K562 (cell line): ENCODE results near the gene CYP4F12. TPM values are rescaled to one million over a fixed set of nuclear protein-coding genes. Genes with fewer than 3 reads are reported as not detected.
A peak's percentile ranks its signal among the peaks of the same experiment; 100 is the strongest.

Source experiments
- ATAC-seq: fragments of 200-7000 bp; cut with Tn5 transposase; 3 replicates; pipeline ENCODE4 v1.9.1; 2020; ENCODE audit warnings: moderate library complexity
- BruUV-seq: library from RNA; stranded (reverse); fragments of 400-500 nt; replicated peaks from 2 replicates; lab custom pipeline; 2021; lab: Mats Ljungman, UMichigan
- CTCF ChIA-PET: fragments of 300-600 bp; formaldehyde crosslinking; extraction: SDS; loops from one replicate; lab custom pipeline; 2021; ENCODE audit warnings: low intra/inter-chr PET ratio; lab: Yijun Ruan, JAX
- POLR2A ChIA-PET: fragments of 300-600, 350-650 bp; sonication (Branson Sonifier 250); formaldehyde crosslinking; extraction: SDS; loops from one replicate; lab custom pipeline; 2021; ENCODE audit warnings: antibody characterized with exemption, inconsistent platforms; lab: Yijun Ruan, JAX
- DNase-seq, 4 experiments: peaks; one replicate each; pipeline versions ENCODE4 v3.0.0 to v3.0.0-alpha.2; 2011 to 2018; ENCODE audit warnings: low spot score in 3 of 4, mixed read lengths in 3 of 4; ENCODE audit errors: extremely low read depth in 1 of 4
- FAIRE-seq: peaks from 2 replicates; lab custom pipeline; 2011; peaks lifted over from hg19 to GRCh38; lab: Jason Lieb, UNC
- H2AFZ ChIP-seq: 2 replicates; pipeline ENCODE4 v1.6.0; 2011; ENCODE audit warnings: low read depth, low read length, control low read depth, inconsistent platforms
- H3K27ac ChIP-seq: fragments of 200-600 bp; 3 replicates; pipeline ENCODE4 v1.8.0; 2011; ENCODE audit warnings: low read depth, mild to moderate bottlenecking, control low read depth, inconsistent platforms, low read length, moderate library complexity, mixed read lengths; ENCODE audit errors: extremely low read depth
- H3K27me3 ChIP-seq, 2 experiments: fragments of 300-600 bp in 1 of 2; 2 replicates in 1 of 2; 3 replicates in 1 of 2; pipeline versions ENCODE4 v1.6.0 to v1.8.0; 2011; ENCODE audit warnings: inconsistent platforms in 2 of 2, low read length in 2 of 2, mild to moderate bottlenecking in 1 of 2, mixed read lengths in 1 of 2, moderate library complexity in 1 of 2; ENCODE audit not compliant: control insufficient read depth in 2 of 2, insufficient read depth in 2 of 2
- H3K36me3 ChIP-seq: fragments of 300-600 bp; 3 replicates; pipeline ENCODE4 v1.8.0; 2011; ENCODE audit warnings: mild to moderate bottlenecking, low read length, inconsistent platforms; ENCODE audit not compliant: control insufficient read depth, insufficient read depth
- H3K4me1 ChIP-seq, 2 experiments: fragments of 200-600 bp in 1 of 2; replicated peaks in 1 of 2; 2 replicates in 1 of 2; 3 replicates in 1 of 2; pipeline versions ENCODE4 v1.5.1 to v1.8.0; 2011; ENCODE audit warnings: inconsistent platforms in 2 of 2, low read length in 2 of 2, mild to moderate bottlenecking in 1 of 2, mixed read lengths in 1 of 2, moderate library complexity in 1 of 2; ENCODE audit not compliant: control insufficient read depth in 2 of 2, insufficient read depth in 2 of 2
- H3K4me2 ChIP-seq: 2 replicates; pipeline ENCODE4 v1.6.1; 2011; ENCODE audit warnings: low read length, control low read depth, inconsistent platforms, mixed read lengths; ENCODE audit not compliant: insufficient read depth
- H3K4me3 ChIP-seq: fragments of 200-600 bp; sonication (generic), shearing (Covaris generic); 2 replicates; pipeline ENCODE4 v1.5.1; 2016; ENCODE audit warnings: control low read depth, inconsistent platforms
- H3K79me2 ChIP-seq: fragments of 200-600 bp; 3 replicates; pipeline ENCODE4 v1.8.0; 2011; ENCODE audit warnings: low read length, inconsistent platforms; ENCODE audit not compliant: control insufficient read depth, insufficient read depth
- H3K9ac ChIP-seq, 2 experiments: 2 replicates each; pipeline versions ENCODE4 v1.6.0 to v1.6.1; 2011; ENCODE audit warnings: low read depth in 2 of 2, low read length in 2 of 2, control low read depth in 1 of 2, inconsistent platforms in 1 of 2, mild to moderate bottlenecking in 1 of 2, mixed read lengths in 1 of 2; ENCODE audit not compliant: insufficient read depth in 1 of 2
- H3K9me1 ChIP-seq: one replicate; pipeline ENCODE4 v1.6.0; 2011; ENCODE audit warnings: inconsistent platforms, mild to moderate bottlenecking, low read length, moderate library complexity; ENCODE audit not compliant: control insufficient read depth, insufficient read depth
- H3K9me3 ChIP-seq: replicated peaks from 2 replicates; pipeline ENCODE4 v1.5.1; 2011; ENCODE audit warnings: low read depth, low read length, inconsistent platforms; ENCODE audit not compliant: control insufficient read depth, insufficient read depth
- H4K20me1 ChIP-seq: replicated peaks from 2 replicates; pipeline ENCODE4 v1.6.1; 2011; ENCODE audit warnings: low read length, inconsistent platforms, mixed read lengths; ENCODE audit not compliant: control insufficient read depth, insufficient read depth
- EHMT2 ChIP-seq: fragments of 450-650 bp; IDR thresholded peaks from 2 replicates; pipeline ENCODE4 v1.6.1; 2018; ENCODE audit warnings: antibody characterized with exemption
- MIER1 ChIP-seq: fragments of 450-650 bp; IDR thresholded peaks from 2 replicates; pipeline ENCODE4 v1.6.1; 2016; ENCODE audit warnings: antibody characterized with exemption, mild to moderate bottlenecking, low read depth
- NFIC ChIP-seq: fragments of 450-650 bp; IDR thresholded peaks from 2 replicates; pipeline ENCODE4 v1.6.1; 2017; ENCODE audit warnings: mild to moderate bottlenecking, inconsistent platforms
- ZBTB7A ChIP-seq: IDR thresholded peaks from 2 replicates; pipeline ENCODE4 v1.6.1; 2011; ENCODE audit warnings: low read depth, mild to moderate bottlenecking, low read length, moderate library complexity, borderline replicate concordance; ENCODE audit not compliant: control insufficient read depth
- ZNF347 ChIP-seq: fragments of 450-650 bp; formaldehyde crosslinking; IDR thresholded peaks from 2 replicates; pipeline ENCODE4 v1.4.0; 2020; ENCODE audit warnings: low read depth, mild to moderate bottlenecking, moderate library complexity
- ZNF76 ChIP-seq: fragments of 250-450 bp; sonication (Bioruptor Pico); IDR thresholded peaks from 2 replicates; pipeline ENCODE4 v1.4.0; 2020; ENCODE audit warnings: mild to moderate bottlenecking, moderate library complexity, borderline replicate concordance
- WGBS: fragments of 100-300 bp; shearing (Covaris generic); methylation state at CpG from one replicate; pipeline ENCODE4 v1.1.6; 2016; ENCODE audit warnings: low coverage, mixed read lengths; ENCODE audit not compliant: insufficient coverage; ENCODE audit errors: missing lambda C conversion rate; 5-methylcytosine and 5-hydroxymethylcytosine counted together
- in situ Hi-C: fragments of 300-500 bp; cut with MboI; formaldehyde crosslinking; loops from 4 replicates; pipeline ENCODE4 v1.15.0; 2018; ENCODE audit warnings: inconsistent platforms, mixed read lengths
- intact Hi-C: fragments of 100-400 bp; cut with micrococcal nuclease; formaldehyde crosslinking; loops from 2 replicates; pipeline ENCODE4 v1.14.2; 2022
- polyA plus RNA-seq, 8 experiments: library from polyadenylated mRNA; depleted of rRNA in 4 of 8; stranded (reverse) in 5 of 8; unstranded in 3 of 8; fragments of >200 nt; fragmentation: Nextera tagmentation in 2 of 8; fragmentation: Illumina TruSeq in 1 of 8; extraction: Ambion mirVana in 2 of 8; extraction: Trizol in 1 of 8; gene quantifications; 2 replicates each; pipeline versions ENCODE4 v1.2.1 to v1.2.3, GENCODE V29; 2011 to 2014; ENCODE audit warnings: inconsistent platforms in 1 of 8, missing spikeins in 1 of 8
- total RNA-seq, 7 experiments: library from RNA; depleted of rRNA in 6 of 7; stranded (reverse); fragments of >200 nt in 6 of 7; fragmentation: Illumina TruSeq in 2 of 7; extraction: Trizol in 2 of 7; gene quantifications; 2 replicates each; pipeline versions ENCODE4 v1.2.1 to v1.2.3, GENCODE V29; 2011 to 2021; ENCODE audit warnings: low replicate concordance in 1 of 7
- TF ChIP-seq, protein P1 (sequence below), 2 experiments: fragments of 450-650 bp; formaldehyde crosslinking in 1 of 2; IDR thresholded peaks; 2 replicates each; pipeline versions ENCODE4 v1.4.0 to v1.6.1; 2014 to 2020; ENCODE audit warnings: mild to moderate bottlenecking in 2 of 2, borderline replicate concordance in 1 of 2, low read depth in 1 of 2

Gene CYP4F12
- total and polyA plus RNA-seq, 9 of the 15 experiments (the other 6 are each of a cell fraction or from before 2014, with no cell fraction given) = not detected

DNA sequence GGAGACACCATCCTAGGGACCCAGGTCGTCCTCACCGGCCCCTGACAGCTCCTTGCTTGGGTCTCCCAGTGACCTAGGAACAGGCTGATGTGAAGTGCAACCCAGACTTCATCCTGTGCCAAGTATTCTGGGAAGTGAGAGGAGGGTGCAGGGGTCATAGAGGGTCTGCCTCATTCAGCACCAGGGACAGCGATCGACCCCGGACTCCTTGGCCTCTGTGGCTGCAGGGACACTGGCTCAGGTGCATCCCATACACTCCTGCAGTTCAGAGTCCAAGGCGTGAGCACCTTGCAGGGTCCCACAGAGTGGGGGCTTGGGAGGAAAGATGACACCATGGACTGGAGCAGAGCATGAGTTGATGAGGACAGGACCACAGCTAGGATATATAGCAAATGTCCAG, 44.9 kb downstream of the CYP4F12 start:
- TF ChIP-seq, protein P1, sequence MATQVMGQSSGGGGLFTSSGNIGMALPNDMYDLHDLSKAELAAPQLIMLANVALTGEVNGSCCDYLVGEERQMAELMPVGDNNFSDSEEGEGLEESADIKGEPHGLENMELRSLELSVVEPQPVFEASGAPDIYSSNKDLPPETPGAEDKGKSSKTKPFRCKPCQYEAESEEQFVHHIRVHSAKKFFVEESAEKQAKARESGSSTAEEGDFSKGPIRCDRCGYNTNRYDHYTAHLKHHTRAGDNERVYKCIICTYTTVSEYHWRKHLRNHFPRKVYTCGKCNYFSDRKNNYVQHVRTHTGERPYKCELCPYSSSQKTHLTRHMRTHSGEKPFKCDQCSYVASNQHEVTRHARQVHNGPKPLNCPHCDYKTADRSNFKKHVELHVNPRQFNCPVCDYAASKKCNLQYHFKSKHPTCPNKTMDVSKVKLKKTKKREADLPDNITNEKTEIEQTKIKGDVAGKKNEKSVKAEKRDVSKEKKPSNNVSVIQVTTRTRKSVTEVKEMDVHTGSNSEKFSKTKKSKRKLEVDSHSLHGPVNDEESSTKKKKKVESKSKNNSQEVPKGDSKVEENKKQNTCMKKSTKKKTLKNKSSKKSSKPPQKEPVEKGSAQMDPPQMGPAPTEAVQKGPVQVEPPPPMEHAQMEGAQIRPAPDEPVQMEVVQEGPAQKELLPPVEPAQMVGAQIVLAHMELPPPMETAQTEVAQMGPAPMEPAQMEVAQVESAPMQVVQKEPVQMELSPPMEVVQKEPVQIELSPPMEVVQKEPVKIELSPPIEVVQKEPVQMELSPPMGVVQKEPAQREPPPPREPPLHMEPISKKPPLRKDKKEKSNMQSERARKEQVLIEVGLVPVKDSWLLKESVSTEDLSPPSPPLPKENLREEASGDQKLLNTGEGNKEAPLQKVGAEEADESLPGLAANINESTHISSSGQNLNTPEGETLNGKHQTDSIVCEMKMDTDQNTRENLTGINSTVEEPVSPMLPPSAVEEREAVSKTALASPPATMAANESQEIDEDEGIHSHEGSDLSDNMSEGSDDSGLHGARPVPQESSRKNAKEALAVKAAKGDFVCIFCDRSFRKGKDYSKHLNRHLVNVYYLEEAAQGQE (IDR thresholded peaks at IDR 0.05; ENCODE audit: borderline replicate concordance) = peak; percentile 94
- TF ChIP-seq, protein P1 (CRISPR knock-in tag; IDR thresholded peaks at IDR 0.05; ENCODE audit: low read depth) = peak; percentile 73
- TF ChIP-seq MIER1 (peak; percentile 82; the same call in 1 of the 2 replicates), EHMT2 (peak; percentile 80), ZNF76 (CRISPR knock-in tag) (no peak), ZNF347 (CRISPR knock-in tag) (no peak), ZBTB7A (peak; percentile 28; the same call in 1 of the 2 replicates), NFIC (no peak)
- Histone ChIP-seq H3K36me3 (no peaks in the 10 kb centered on the region), H3K9me3 (no peaks in the 10 kb centered on the region), H3K9me1 (no peaks in the 10 kb centered on the region), H4K20me1 (no peaks in the 10 kb centered on the region; the same call in 1 of the 2 replicates), H2AFZ (no peak overlapping the region), H3K27me3 (peaks cover 0 to 1% of the 10 kb centered on the region in 2 experiments; a peak in 2 of 5 replicates), H3K27ac (no peak overlapping the region), H3K4me2 (no peak overlapping the region), H3K9ac (no peak overlapping the region), H3K4me1 (peaks cover 0 to under 1% of the 10 kb centered on the region in 2 experiments; a peak in 1 of 5 replicates), H3K4me3 (no peak overlapping the region), H3K79me2 (no peaks in the 10 kb centered on the region)
- FAIRE-seq (no peak), DNase-seq (peak in 1 of 4 experiments; percentile 24), ATAC-seq (no peak)
- ChIA-PET POLR2A (no interaction called here), CTCF (no interaction called here)
- no TSS peak for BruUV-seq
- 2% methylated on average over 6 of the region's 6 CpGs for WGBS
- in situ Hi-C loops (no loop called here), intact Hi-C loops (no loop called here)
